HG02588 (cell line): ENCODE data around the gene STH.

ENCODE experiments used
- ATAC-seq: cut with Tn5 transposase; IDR thresholded peaks from one replicate; pipeline ENCODE4 v1.9.1; 2021; ENCODE audit warnings: mild to moderate bottlenecking, moderate library complexity; ENCODE audit not compliant: unreplicated experiment

STH gene

GRCh38 chr17:45966606-45967280, 32.3 kb upstream of the STH start:
- no peak for ATAC-seq

- no peak for ATAC-seq
Measured at GRCh38 chr17:45967378-45967777, 31.7 kb upstream of the STH start.

GRCh38 chr17:45968732-45969131, 30.3 kb upstream of the STH start:
- ATAC-seq, result no peak

GRCh38 chr17:45969726-45970125, 29.3 kb upstream of the STH start:
- ATAC-seq, result no peak

- ATAC-seq, result no peak
Measured at GRCh38 chr17:45970659-45971058, 28.4 kb upstream of the STH start.

- ATAC-seq, result no peak
Measured at GRCh38 chr17:45971698-45972141, 27.3 kb upstream of the STH start.

- ATAC-seq, result no peak
Measured at GRCh38 chr17:45972531-45972930, 26.5 kb upstream of the STH start.

GRCh38 chr17:45973099-45973780, 25.8 kb upstream of the STH start:
- ATAC-seq, result no peak

GRCh38 chr17:45973946-45974859, 24.8 kb upstream of the STH start:
- ATAC-seq, result no peak

GRCh38 chr17:45974916-45975630, 24.0 kb upstream of the STH start:
- no peak for ATAC-seq

- no peak for ATAC-seq
Measured at GRCh38 chr17:45975640-45976295, 23.3 kb upstream of the STH start.

- no peak for ATAC-seq
Measured at GRCh38 chr17:45976391-45976754, 22.7 kb upstream of the STH start.

GRCh38 chr17:45976755-45977505, 22.1 kb upstream of the STH start:
- ATAC-seq, result no peak

- no peak for ATAC-seq
Measured at GRCh38 chr17:45977506-45977824, 21.6 kb upstream of the STH start.

- ATAC-seq, result no peak
Measured at GRCh38 chr17:45977976-45978626, 20.9 kb upstream of the STH start.

- no peak for ATAC-seq
Measured at GRCh38 chr17:45979137-45979536, 19.9 kb upstream of the STH start.

GRCh38 chr17:45980855-45981254, 18.2 kb upstream of the STH start:
- ATAC-seq, result no peak

- no peak for ATAC-seq
Measured at GRCh38 chr17:45981306-45981705, 17.7 kb upstream of the STH start.

- no peak for ATAC-seq
Measured at GRCh38 chr17:45982791-45983613, 16.0 kb upstream of the STH start.
